Measurements from ENCODE around the gene SLC10A3. TPM values are rescaled to one million over a fixed set of nuclear protein-coding genes. Genes with fewer than 3 reads are reported as not detected.

SLC10A3 gene
- total RNA-seq, 1 experiment from 2014 or later, result 26.9 TPM

- DNase-seq (ENCODE audit: low read depth), result no peak
These were observed 24.4 kb downstream of the SLC10A3 start for GRCh38 chrX:154466036-154466435.

GRCh38 chrX:154465601-154466000 is 24.8 kb downstream of the SLC10A3 start:
- DNase-seq (ENCODE audit: low read depth), result no peak

- no peak for DNase-seq (ENCODE audit: low read depth)
These were observed 25.5 kb downstream of the SLC10A3 start for GRCh38 chrX:154464806-154465365.

- DNase-seq (ENCODE audit: low read depth), result no peak
These were observed 26.7 kb downstream of the SLC10A3 start for GRCh38 chrX:154463611-154464220.

- DNase-seq (ENCODE audit: low read depth), result no peak
These were observed 28.0 kb downstream of the SLC10A3 start for GRCh38 chrX:154462396-154462795.

- no peak for DNase-seq (ENCODE audit: low read depth)
These were observed 30.1 kb downstream of the SLC10A3 start for GRCh38 chrX:154460326-154460725.

- DNase-seq (ENCODE audit: low read depth), result no peak
These were observed 30.6 kb downstream of the SLC10A3 start for GRCh38 chrX:154459832-154460231.

GRCh38 chrX:154458954-154459778 is 31.3 kb downstream of the SLC10A3 start:
- no peak for DNase-seq (ENCODE audit: low read depth)

- no peak for DNase-seq (ENCODE audit: low read depth)
These were observed 32.1 kb downstream of the SLC10A3 start, which contains the start of gene PLXNA3 for GRCh38 chrX:154458116-154458953. Gene PLXNA3, plus strand, starts transcription at chrX:154458281. Its CDS starts 1,903 bp downstream, at chrX:154460184.

GRCh38 chrX:154457491-154458115 is 32.8 kb downstream of the SLC10A3 start:
- DNase-seq (ENCODE audit: low read depth), result peak; percentile 20

- DNase-seq (ENCODE audit: low read depth), result no peak
These were observed 37.6 kb downstream of the SLC10A3 start for GRCh38 chrX:154452823-154453222.

GRCh38 chrX:154450312-154450711 is 40.1 kb downstream of the SLC10A3 start:
- no peak for DNase-seq (ENCODE audit: low read depth)

- no peak for DNase-seq (ENCODE audit: low read depth)
These were observed 40.8 kb downstream of the SLC10A3 start for GRCh38 chrX:154449618-154450017.

GRCh38 chrX:154448484-154448883 is 41.9 kb downstream of the SLC10A3 start:
- DNase-seq (ENCODE audit: low read depth), result no peak

- no peak for DNase-seq (ENCODE audit: low read depth)
These were observed 44.0 kb downstream of the SLC10A3 start for GRCh38 chrX:154446430-154446829.

GRCh38 chrX:154445776-154446175 is 44.7 kb downstream of the SLC10A3 start:
- no peak for DNase-seq (ENCODE audit: low read depth)

GRCh38 chrX:154444755-154445246 is 45.6 kb downstream of the SLC10A3 start:
- no peak for DNase-seq (ENCODE audit: low read depth)

- DNase-seq (ENCODE audit: low read depth), result no peak
These were observed 46.3 kb downstream of the SLC10A3 start, which contains the start of gene FAM50A for GRCh38 chrX:154443992-154444754. Gene FAM50A, plus strand, starts transcription at chrX:154444141. Its CDS starts 95 bp downstream, at chrX:154444236.

GRCh38 chrX:154443479-154443910 is 46.9 kb downstream of the SLC10A3 start:
- DNase-seq (ENCODE audit: low read depth), result no peak

Data from HT1080 (cell line).